HG02885 (cell line): ENCODE measurements around the gene PLPP3.

Experiments
- ATAC-seq: cut with Tn5 transposase; IDR thresholded peaks from one replicate; pipeline ENCODE4 v1.9.1; 2021; ENCODE audit warnings: mild to moderate bottlenecking; ENCODE audit not compliant: unreplicated experiment, poor library complexity

The PLPP3 gene

GRCh38 chr1:56527548-56528302, 51.6 kb downstream of the PLPP3 start:
- ATAC-seq: no peak

DNA sequence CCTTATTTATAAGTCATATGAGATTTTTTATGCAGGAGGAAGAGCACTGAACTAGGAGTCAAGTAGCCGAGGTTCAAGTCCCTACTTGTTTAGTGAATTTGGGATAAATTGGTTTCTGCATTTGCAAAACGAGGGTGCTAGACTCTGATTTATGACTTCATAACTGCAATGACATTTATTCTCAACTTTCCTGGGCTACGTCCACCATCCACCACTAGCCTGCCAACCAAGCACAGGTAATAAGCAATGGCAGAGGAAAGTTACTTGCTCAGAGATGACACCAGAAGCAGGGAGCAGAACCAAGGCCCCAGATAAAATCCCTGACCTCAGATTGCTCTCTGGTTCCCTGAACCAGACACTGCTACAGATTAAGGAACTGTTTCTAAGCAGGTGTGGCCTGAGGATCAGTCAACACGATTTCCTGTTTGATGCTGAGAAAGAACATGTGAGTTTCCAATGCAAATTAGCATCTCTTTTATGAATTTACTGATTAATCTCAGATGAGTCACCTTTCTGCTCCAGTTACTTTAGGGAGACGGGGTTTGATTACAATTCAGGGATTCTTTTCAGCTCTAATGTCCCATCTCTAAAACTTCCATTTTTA, 52.7 kb downstream of the PLPP3 start:
- ATAC-seq: peak; percentile 73

DNA sequence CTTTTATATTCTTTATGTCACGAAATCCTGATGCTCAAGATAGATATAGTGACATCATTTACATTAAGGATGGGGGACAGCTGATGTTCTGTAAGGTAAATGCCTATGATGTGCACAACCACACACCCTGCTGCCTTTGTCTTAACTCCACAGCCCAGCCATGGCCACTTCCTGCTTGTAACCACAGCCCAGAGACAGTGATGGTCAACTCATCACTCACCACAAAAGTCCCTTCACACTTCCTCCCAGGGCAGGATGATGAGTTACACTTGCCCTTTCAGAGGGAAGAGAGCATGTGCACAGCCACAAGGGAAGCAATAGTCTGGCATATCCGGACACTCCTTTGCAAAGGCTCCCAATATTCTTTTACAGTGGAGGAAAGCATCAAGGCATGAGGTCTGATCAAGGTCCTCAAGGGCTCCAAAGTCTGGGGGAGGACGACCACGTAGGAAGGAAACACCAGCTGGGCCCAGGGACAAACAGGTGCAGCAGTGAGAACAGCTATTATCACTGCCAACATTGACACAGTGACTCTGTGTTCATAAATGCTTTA, 53.8 kb downstream of the PLPP3 start:
- ATAC-seq: peak; percentile 89

DNA sequence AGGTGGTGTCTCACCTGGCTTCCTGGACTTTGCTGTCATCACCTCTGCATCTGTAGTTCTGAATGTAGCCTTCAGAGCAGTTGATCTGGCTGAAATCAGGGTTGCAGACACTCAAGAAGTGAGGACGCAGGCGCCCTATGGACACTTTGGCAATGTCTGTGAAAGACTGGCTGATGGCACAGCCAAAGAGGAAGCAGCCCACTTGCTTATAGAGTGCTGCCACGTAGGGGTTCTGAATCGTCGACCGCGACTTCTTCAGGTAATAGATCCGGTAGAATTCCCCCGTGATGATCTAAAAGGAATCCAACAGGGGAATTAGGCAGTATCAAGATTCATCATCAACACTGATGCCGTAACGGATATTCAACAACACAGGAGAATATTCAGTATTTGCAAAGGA, 55.1 kb downstream of the PLPP3 start:
- ATAC-seq: no peak

- ATAC-seq: no peak
These were observed 56.7 kb downstream of the PLPP3 start for GRCh38 chr1:56522680-56523079.

GRCh38 chr1:56520016-56520601, 59.3 kb downstream of the PLPP3 start:
- ATAC-seq: no peak

DNA sequence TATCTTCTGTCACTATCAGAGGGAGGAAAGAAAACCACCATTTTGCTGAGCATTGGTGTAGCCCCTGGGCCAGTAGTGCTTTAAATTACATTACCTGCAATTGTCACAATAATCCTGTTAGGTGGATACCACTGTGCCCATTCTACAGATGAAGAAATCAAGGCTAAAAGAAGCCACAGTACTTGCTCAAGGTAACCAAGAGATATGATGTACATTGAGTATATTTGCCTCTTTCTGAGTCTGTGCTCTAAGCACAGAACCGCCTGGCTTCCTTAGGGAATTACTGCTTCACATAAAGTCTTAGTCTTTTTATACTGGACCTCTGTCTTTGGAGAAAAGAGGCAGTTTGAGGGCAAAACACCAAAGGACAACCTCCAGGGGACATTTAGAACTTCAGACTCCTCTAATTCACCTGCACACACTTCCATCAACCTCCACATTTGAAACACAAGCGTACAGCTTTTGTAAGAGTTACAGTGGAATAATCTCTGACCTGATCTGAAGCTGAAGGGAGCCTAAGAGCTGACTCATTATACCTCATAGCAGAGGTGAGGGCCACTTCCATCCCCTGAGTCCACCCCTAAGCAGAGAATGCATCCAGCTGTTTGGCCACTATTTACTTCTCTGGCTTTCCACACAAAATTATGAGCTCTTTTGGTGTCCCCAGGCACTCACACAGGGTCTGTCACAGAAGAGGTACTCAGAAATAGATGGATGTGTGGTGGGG, 61.8 kb downstream of the PLPP3 start:
- ATAC-seq: no peak

- ATAC-seq: peak; percentile 90
These were observed 62.7 kb downstream of the PLPP3 start for GRCh38 chr1:56516539-56517252.

GRCh38 chr1:56515898-56516538, 63.3 kb downstream of the PLPP3 start:
- ATAC-seq: no peak

DNA sequence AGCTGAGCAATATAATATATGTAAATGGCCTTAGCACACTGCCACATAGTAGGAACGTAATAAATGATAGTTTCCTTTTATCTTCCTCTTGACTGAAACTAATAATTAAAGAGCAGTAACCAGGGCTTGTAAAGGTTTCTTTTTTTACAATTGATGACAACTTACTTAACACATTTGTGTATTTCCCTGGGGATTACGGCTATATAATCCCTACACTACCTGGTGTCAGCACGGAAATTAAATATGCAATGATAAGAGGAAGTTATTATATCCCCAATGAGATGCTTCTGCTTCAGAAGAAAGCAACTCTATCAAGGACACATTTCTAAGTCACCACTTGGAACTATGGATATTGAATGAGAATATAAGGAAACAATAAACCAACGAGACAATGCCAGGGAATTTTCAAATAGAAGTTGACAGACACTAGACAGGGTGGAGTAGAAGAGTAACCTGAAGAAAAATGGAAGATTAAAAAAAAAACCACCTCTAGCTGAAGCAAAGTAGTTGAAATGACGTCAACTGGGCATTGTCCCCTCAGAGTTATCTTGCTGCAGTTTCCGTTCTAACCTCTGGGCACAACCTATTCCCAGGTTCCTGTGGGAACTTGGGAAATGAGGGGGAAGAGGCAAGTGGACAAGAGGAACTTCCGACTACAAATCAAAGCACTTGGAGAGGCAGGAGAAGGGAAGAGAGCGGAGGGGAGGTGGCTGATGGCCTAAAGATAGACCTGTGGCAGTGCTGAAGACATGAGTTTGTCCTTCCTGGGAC, 66.5 kb downstream of the PLPP3 start:
- ATAC-seq: no peak

DNA sequence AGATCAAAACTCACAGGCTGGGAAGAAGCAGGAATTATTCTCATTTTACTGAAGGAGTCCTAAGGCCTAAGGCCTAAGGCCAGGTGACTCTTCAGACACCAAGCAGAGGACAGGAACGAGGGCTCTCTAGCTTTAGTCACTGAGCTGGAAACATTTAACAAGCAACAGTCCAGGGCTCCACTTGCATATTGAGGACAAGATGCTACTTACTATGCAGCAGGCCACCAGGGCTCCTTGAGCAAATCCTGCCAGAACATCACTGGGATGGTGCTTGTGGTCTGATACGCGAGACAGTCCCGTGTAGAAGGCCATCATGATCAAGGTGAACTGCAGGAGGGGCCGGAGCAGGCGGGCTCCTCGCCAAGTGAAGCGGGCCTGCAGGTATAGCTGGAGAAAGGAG, 67.6 kb downstream of the PLPP3 start:
- no peak for ATAC-seq

DNA sequence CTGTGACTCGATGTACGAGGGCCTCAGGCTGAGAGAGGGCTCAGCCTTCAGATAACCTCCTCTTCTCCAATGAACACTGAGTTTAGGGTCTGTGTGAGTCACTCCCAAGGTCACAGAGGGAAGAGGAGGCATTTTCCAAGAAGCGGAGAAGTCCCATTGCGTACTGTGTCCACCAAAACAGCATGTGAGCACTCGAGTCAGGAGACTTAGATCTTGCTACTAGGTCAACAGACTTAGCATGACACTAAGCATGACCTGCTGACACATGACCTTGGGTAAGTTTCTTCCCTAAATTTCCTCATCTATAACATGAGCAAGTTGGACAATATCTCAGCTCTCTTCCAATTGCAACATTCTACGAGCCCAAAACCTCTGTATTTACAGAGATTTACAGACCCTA, 68.0 kb downstream of the PLPP3 start:
- no peak for ATAC-seq

DNA sequence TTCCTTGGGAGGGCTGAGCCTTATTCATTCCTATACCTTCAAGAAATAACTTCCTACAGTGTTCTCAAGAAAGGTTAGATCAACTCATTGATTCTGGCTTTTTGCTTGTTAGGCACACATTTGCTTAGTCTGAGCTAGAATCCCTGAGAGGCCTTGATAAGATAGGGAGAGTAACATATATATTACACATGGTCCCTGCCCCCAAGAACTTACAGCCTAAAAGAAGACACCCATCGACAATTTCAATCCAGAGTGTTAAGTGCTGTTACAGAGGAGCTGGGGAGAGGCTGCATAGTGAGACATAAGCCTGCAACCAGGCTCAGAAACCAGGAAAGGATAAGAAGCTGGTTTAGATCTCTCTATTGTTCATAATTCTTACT, 68.7 kb downstream of the PLPP3 start:
- ATAC-seq: no peak

DNA sequence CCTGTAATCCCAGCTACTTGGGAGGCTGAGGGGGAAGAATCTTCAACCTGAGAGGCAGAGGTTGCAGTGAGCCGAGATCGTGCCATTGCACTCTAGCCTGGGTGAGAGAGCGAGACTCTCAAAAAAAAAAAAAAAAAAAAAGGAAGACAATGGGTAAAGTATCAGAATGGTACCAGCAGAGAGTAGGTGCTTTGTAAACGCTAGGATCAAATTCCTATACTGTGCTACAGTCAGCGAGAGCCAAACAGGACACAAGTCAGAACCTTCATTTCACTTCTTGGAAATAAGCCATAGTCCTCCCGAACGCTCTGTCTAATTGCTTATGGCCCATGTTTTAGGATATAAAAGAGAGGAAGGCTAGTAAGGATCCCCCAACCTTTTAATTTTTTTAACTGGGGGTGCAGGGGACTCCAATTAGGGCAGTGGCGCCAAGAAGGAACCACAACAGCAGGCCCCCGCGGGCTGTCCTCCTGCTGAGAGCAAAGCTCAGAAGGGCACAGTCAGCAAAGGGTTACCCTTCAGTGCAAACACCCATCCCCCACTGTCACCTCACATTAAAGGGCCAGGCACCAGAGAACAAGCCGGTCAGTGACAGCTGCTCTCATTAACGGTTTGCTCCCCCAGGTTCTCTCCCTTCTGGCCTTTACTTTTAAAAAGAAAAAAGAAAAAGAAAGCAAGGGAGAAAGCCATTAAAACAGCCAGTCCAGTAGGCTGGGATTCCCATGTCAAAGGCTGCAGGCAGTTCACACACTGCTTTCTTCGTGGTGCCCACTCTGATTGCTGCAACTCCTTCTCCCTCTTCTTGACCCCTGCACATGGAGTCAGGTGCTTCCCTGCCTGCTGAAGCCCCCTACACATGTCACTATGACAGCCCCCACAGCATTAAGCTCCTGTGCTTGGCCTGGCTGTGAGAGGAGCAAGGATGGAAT, 69.4 kb downstream of the PLPP3 start:
- no peak for ATAC-seq

DNA sequence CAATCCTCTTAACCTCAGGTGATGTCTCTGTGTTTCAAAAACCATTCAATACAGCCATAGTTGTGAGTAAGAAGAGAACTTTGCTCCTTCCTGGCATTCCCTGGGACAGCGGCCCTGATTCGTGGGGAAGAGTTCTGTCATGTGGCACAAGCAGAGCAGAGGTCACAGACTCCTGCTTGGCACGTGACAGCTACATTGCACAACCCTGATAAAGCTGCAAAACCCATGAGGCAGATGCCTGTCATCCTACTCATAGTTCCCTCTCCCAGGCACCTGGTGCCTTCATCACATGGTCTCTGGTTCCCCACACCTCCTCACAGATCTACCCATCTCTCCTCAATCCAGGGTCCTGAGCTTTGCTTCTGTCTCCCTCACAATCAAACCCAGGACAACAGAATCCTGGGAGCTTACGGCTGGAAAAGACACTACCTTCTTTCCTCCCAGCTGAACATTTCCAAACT, 70.8 kb downstream of the PLPP3 start:
- ATAC-seq: no peak

DNA sequence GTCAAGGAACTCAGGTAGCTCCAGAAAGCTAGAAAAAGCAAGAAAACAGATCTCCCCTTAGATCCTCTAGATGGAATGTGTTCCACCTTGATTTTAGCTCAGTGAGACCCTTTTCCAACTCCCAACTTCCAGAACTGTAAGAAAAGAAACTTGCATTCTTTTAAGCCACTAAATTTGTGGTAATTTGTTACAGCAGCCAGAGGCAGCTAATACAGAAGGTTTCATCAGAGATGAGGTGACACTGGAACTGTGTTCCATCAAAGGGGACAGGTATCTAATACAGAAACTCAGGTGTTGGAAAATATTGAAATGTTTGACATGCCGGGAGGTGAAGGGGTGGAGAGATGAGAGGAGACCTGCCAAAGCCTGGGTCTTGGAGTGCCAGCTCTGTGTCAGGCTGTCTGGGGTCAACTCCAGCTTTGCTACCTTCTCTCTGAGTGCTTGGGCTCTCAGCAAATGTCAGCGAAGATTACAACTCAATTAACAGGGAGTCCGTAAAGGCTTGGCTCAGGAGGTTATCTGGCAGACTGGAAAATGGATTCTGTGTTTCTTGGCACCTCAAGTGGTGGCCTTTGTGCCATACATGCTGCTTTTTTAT, 71.3 kb downstream of the PLPP3 start:
- ATAC-seq: no peak

GRCh38 chr1:56506951-56507491, 72.3 kb downstream of the PLPP3 start:
- ATAC-seq: no peak
